Osteoblast (primary cell): Measurements from ENCODE around the gene DNAAF5. TPM values are rescaled to one million over a fixed set of nuclear protein-coding genes. Genes with fewer than 3 reads are reported as not detected.

ENCODE experiments used
- DNase-seq: peaks from one replicate; pipeline ENCODE4 v3.0.0; 2011; ENCODE audit warnings: low spot score, mixed read lengths; ENCODE audit not compliant: insufficient read length; ENCODE audit errors: missing footprints
- H2AFZ ChIP-seq: 2 replicates; pipeline ENCODE4 v1.6.0; 2011; ENCODE audit warnings: mild to moderate bottlenecking, low read length
- H3K27ac ChIP-seq: 2 replicates; pipeline ENCODE4 v1.5.1; 2011; ENCODE audit warnings: mild to moderate bottlenecking, low read depth, low read length, moderate library complexity
- H3K27me3 ChIP-seq: 2 replicates; pipeline ENCODE4 v1.6.0; 2012; ENCODE audit warnings: mild to moderate bottlenecking, control low read depth, inconsistent platforms, low read length, moderate library complexity; ENCODE audit not compliant: insufficient read depth
- H3K36me3 ChIP-seq: 2 replicates; pipeline ENCODE4 v1.5.1; 2011; ENCODE audit warnings: mild to moderate bottlenecking, low read length, control low read depth, moderate library complexity; ENCODE audit not compliant: insufficient read depth
- H3K4me1 ChIP-seq: 2 replicates; pipeline ENCODE4 v1.5.1; 2011; ENCODE audit warnings: mild to moderate bottlenecking, low read length, control low read depth, moderate library complexity; ENCODE audit not compliant: insufficient read depth
- H3K4me2 ChIP-seq: 2 replicates; pipeline ENCODE4 v1.6.0; 2011; ENCODE audit warnings: mild to moderate bottlenecking, low read length; ENCODE audit not compliant: insufficient read depth
- H3K4me3 ChIP-seq: fragments of 200-600 bp; sonication (generic); 3 replicates; pipeline ENCODE4 v1.5.1; 2012; ENCODE audit warnings: mild to moderate bottlenecking, low read length, inconsistent platforms; ENCODE audit not compliant: insufficient read depth
- H3K79me2 ChIP-seq: 2 replicates; pipeline ENCODE4 v1.6.0; 2012; ENCODE audit warnings: mild to moderate bottlenecking, low read length, control low read depth, inconsistent platforms; ENCODE audit not compliant: insufficient read depth
- H3K9me3 ChIP-seq: 2 replicates; pipeline ENCODE4 v1.5.1; 2011; ENCODE audit warnings: low read depth, low read length, control low read depth
- H4K20me1 ChIP-seq: 2 replicates; pipeline ENCODE4 v1.6.0; 2012; ENCODE audit warnings: mild to moderate bottlenecking, low read length, control low read depth; ENCODE audit not compliant: insufficient read depth
- total RNA-seq: library from RNA; depleted of rRNA; stranded (reverse); fragments of >200 nt; gene quantifications from 2 replicates; pipeline ENCODE4 v1.2.3, GENCODE V29; 2012
- TF ChIP-seq, protein P1 (sequence below): IDR thresholded peaks from 2 replicates; pipeline ENCODE4 v1.5.1; 2011; ENCODE audit warnings: mild to moderate bottlenecking, low read depth, low read length, moderate library complexity; ENCODE audit errors: extremely low read depth

The DNAAF5 gene
- total RNA-seq, 1 donor: 22.4 TPM

- peak overlapping the region; percentile 70 for H3K27ac ChIP-seq
- TF ChIP-seq, protein P1, sequence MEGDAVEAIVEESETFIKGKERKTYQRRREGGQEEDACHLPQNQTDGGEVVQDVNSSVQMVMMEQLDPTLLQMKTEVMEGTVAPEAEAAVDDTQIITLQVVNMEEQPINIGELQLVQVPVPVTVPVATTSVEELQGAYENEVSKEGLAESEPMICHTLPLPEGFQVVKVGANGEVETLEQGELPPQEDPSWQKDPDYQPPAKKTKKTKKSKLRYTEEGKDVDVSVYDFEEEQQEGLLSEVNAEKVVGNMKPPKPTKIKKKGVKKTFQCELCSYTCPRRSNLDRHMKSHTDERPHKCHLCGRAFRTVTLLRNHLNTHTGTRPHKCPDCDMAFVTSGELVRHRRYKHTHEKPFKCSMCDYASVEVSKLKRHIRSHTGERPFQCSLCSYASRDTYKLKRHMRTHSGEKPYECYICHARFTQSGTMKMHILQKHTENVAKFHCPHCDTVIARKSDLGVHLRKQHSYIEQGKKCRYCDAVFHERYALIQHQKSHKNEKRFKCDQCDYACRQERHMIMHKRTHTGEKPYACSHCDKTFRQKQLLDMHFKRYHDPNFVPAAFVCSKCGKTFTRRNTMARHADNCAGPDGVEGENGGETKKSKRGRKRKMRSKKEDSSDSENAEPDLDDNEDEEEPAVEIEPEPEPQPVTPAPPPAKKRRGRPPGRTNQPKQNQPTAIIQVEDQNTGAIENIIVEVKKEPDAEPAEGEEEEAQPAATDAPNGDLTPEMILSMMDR: no peak
- peak; percentile 93 for DNase-seq
- peaks cover 7% of the 10 kb centered on the region for H3K36me3 ChIP-seq
- peak overlapping the region; percentile 50 for H3K4me2 ChIP-seq
- H3K4me1 ChIP-seq: peaks cover 8% of the 10 kb centered on the region
- peaks cover 94% of the 10 kb centered on the region for H3K79me2 ChIP-seq
- peaks cover 26% of the 10 kb centered on the region for H4K20me1 ChIP-seq
- no peak overlapping the region for H2AFZ ChIP-seq
- no peaks in the 10 kb centered on the region for H3K9me3 ChIP-seq
- H3K27me3 ChIP-seq: no peaks in the 10 kb centered on the region
- H3K4me3 ChIP-seq: no peak overlapping the region
Observed at GRCh38 chr7:825386-825785, 98.9 kb downstream of the DNAAF5 start.

DNA sequence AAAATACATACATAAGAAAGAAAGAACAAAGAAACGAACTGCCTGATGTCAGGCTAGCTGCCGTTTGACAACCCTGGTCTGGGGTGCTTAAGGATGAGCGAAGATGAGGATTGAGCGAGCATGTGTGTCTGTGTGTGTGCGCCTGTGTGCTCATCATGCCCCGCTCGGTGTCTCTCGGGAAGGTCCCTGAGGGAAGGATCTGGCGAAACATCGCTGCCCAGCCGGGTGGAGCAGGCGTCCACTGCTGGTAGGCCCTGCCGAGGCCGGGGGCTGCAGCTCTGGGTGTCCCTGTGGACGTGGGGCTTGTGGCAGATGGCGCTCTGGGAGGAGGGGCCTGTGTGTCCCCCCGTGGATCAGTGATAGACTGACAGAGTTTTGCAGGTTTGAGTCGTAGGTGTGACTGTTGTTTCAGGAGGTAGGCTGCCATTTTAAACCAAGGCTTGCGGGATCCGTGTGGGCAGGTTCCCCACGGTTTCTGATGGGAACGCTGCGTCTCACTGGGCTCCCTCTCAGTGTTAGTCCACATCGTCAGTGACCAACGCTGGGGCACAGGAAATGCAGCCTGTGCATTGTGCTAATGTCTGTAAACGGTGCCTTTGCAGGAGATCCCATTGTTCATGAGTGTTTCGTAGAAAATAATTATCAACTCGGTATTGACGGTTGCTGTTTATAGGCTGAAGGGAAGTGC, 99.9 kb downstream of the DNAAF5 start:
- peaks cover 11% of the 10 kb centered on the region for H3K4me1 ChIP-seq
- peaks cover 29% of the 10 kb centered on the region for H4K20me1 ChIP-seq
- no peak overlapping the region for H3K4me2 ChIP-seq
- H3K27ac ChIP-seq: peak overlapping the region; percentile 70
- H3K27me3 ChIP-seq: no peaks in the 10 kb centered on the region
- no peak overlapping the region for H3K4me3 ChIP-seq
- peaks cover 92% of the 10 kb centered on the region for H3K79me2 ChIP-seq
- peaks cover 7% of the 10 kb centered on the region for H3K36me3 ChIP-seq
- TF ChIP-seq, protein P1: no peak
- no peaks in the 10 kb centered on the region for H3K9me3 ChIP-seq
- no peak overlapping the region for H2AFZ ChIP-seq
- DNase-seq: peak; percentile 27

- peak; percentile 30 for DNase-seq
- peaks cover 6% of the 10 kb centered on the region for H3K36me3 ChIP-seq
- no peaks in the 10 kb centered on the region for H3K27me3 ChIP-seq
- no peaks in the 10 kb centered on the region for H3K9me3 ChIP-seq
- no peak overlapping the region for H2AFZ ChIP-seq
- peaks cover 10% of the 10 kb centered on the region for H4K20me1 ChIP-seq
- no peak overlapping the region for H3K27ac ChIP-seq
- H3K4me2 ChIP-seq: no peak overlapping the region
- no peak overlapping the region for H3K4me3 ChIP-seq
- TF ChIP-seq, protein P1: no peak
- H3K79me2 ChIP-seq: peaks cover 88% of the 10 kb centered on the region
- peaks cover 26% of the 10 kb centered on the region for H3K4me1 ChIP-seq
Observed at GRCh38 chr7:828793-829561, 102.5 kb downstream of the DNAAF5 start.

GRCh38 chr7:830069-830468, 103.6 kb downstream of the DNAAF5 start:
- DNase-seq: no peak
- no peak overlapping the region for H3K4me2 ChIP-seq
- H3K36me3 ChIP-seq: peaks cover 8% of the 10 kb centered on the region
- no peak overlapping the region for H3K4me3 ChIP-seq
- H4K20me1 ChIP-seq: peaks cover 10% of the 10 kb centered on the region
- H3K27ac ChIP-seq: peak overlapping the region; percentile 98
- TF ChIP-seq, protein P1: no peak
- H2AFZ ChIP-seq: no peak overlapping the region
- H3K79me2 ChIP-seq: peaks cover 89% of the 10 kb centered on the region
- H3K27me3 ChIP-seq: no peaks in the 10 kb centered on the region
- H3K9me3 ChIP-seq: no peaks in the 10 kb centered on the region
- H3K4me1 ChIP-seq: peaks cover 26% of the 10 kb centered on the region
